Type B pancreatic cell (in vitro differentiated cells): ENCODE results near the gene GNG13. TPM values are rescaled to one million over a fixed set of nuclear protein-coding genes. Genes with fewer than 3 reads are reported as not detected.

Source experiments
- DNase-seq: peaks from one replicate; pipeline ENCODE4 v3.0.0; 2021; ENCODE audit warnings: mixed read lengths; ENCODE audit not compliant: unreplicated experiment; ENCODE audit errors: extremely low spot score
- H3K27ac Mint-ChIP-seq: 2 replicates; pipeline ENCODE4 v1.8.0; 2021; ENCODE audit warnings: mild to moderate bottlenecking, mixed read lengths
- H3K27me3 Mint-ChIP-seq: 2 replicates; pipeline ENCODE4 v1.8.0; 2021; ENCODE audit warnings: mixed read lengths
- H3K36me3 Mint-ChIP-seq: 2 replicates; pipeline ENCODE4 v1.8.0; 2021; ENCODE audit warnings: mixed read lengths
- H3K4me1 Mint-ChIP-seq: one replicate; pipeline ENCODE4 v1.8.0; 2021; ENCODE audit warnings: mixed read lengths; ENCODE audit not compliant: unreplicated experiment
- H3K4me3 Mint-ChIP-seq: 2 replicates; pipeline ENCODE4 v1.8.0; 2021; ENCODE audit warnings: mild to moderate bottlenecking, mixed read lengths
- H3K9me3 Mint-ChIP-seq: 2 replicates; pipeline ENCODE4 v1.8.0; 2021; ENCODE audit warnings: mixed read lengths
- CTCF ChIP-seq: fragments of 200-600 bp; sonication (generic); conservative IDR thresholded peaks from 2 replicates; pipeline ENCODE4 v1.5.0; 2021; ENCODE audit warnings: antibody characterized with exemption, mild to moderate bottlenecking
- total RNA-seq: library from RNA; stranded (reverse); gene quantifications from 2 replicates; pipeline ENCODE4 v1.2.1, GENCODE V29; 2021; ENCODE audit warnings: low replicate concordance

GNG13 gene
- total RNA-seq, 1 donor from 2014 or later: not detected

GRCh38 chr16:768428-768827, 32.1 kb downstream of the GNG13 start:
- H3K27me3 Mint-ChIP-seq: no peaks in the 10 kb centered on the region
- no peak for DNase-seq
- TF ChIP-seq CTCF: no peak
- no peak overlapping the region for H3K27ac Mint-ChIP-seq
- no peaks in the 10 kb centered on the region for H3K4me1 Mint-ChIP-seq
- no peaks in the 10 kb centered on the region for H3K36me3 Mint-ChIP-seq
- no peaks in the 10 kb centered on the region for H3K9me3 Mint-ChIP-seq
- H3K4me3 Mint-ChIP-seq: no peak overlapping the region

GRCh38 chr16:767743-768235, 32.7 kb downstream of the GNG13 start:
- DNase-seq: no peak
- H3K4me3 Mint-ChIP-seq: no peak overlapping the region
- H3K27me3 Mint-ChIP-seq: no peaks in the 10 kb centered on the region

GRCh38 chr16:766820-767640, 33.5 kb downstream of the GNG13 start:
- no peaks in the 10 kb centered on the region for H3K27me3 Mint-ChIP-seq
- no peak for TF ChIP-seq CTCF
- H3K27ac Mint-ChIP-seq: no peak overlapping the region
- no peaks in the 10 kb centered on the region for H3K9me3 Mint-ChIP-seq
- H3K4me1 Mint-ChIP-seq: no peaks in the 10 kb centered on the region
- H3K36me3 Mint-ChIP-seq: no peaks in the 10 kb centered on the region
- no peak for DNase-seq
- no peak overlapping the region for H3K4me3 Mint-ChIP-seq

More at GRCh38 chr16:767743-768235, 32.7 kb downstream of the GNG13 start:
- H3K36me3 Mint-ChIP-seq: no peaks in the 10 kb centered on the region
- no peaks in the 10 kb centered on the region for H3K4me1 Mint-ChIP-seq
- H3K9me3 Mint-ChIP-seq: no peaks in the 10 kb centered on the region
- no peak overlapping the region for H3K27ac Mint-ChIP-seq
- no peak for TF ChIP-seq CTCF

- Mint-ChIP-seq H3K27ac (no peak overlapping the region), H3K4me3 (no peak overlapping the region), H3K27me3 (no peaks in the 10 kb centered on the region), H3K36me3 (no peaks in the 10 kb centered on the region), H3K9me3 (no peaks in the 10 kb centered on the region), H3K4me1 (no peaks in the 10 kb centered on the region)
- no peak for DNase-seq
- no peak for TF ChIP-seq CTCF
Measured at GRCh38 chr16:766008-766819, 34.3 kb downstream of the GNG13 start.

GRCh38 chr16:765488-765865, 35.1 kb downstream of the GNG13 start:
- no peak overlapping the region for H3K4me3 Mint-ChIP-seq
- no peaks in the 10 kb centered on the region for H3K9me3 Mint-ChIP-seq
- DNase-seq: no peak
- no peaks in the 10 kb centered on the region for H3K4me1 Mint-ChIP-seq
- no peaks in the 10 kb centered on the region for H3K27me3 Mint-ChIP-seq
- TF ChIP-seq CTCF: no peak
- no peaks in the 10 kb centered on the region for H3K36me3 Mint-ChIP-seq
- no peak overlapping the region for H3K27ac Mint-ChIP-seq
